Right atrium auricular region (tissue), 2 donors: ENCODE results near the gene STAT1. TPM values are rescaled to one million over a fixed set of nuclear protein-coding genes. Genes with fewer than 3 reads are reported as not detected.

Experiments used
- DNase-seq: peaks from one replicate; pipeline ENCODE4 v3.0.0-alpha.2; 2019; ENCODE audit warnings: low spot score
- H3K27ac ChIP-seq, 2 donors: fragments of 200-600 bp; sonication (generic); 1 replicate in 1 of 2; 2 replicates in 1 of 2; pipeline ENCODE4 v1.5.1; 2016 to 2019
- H3K27me3 ChIP-seq, 2 donors: fragments of 200-600 bp; sonication (generic); one replicate each; pipeline versions ENCODE4 v1.5.1 to v1.6.0; 2017 to 2019
- H3K36me3 ChIP-seq: fragments of 200-600 bp; sonication (generic); one replicate; pipeline ENCODE4 v1.5.1; 2016
- H3K4me1 ChIP-seq, 2 donors: fragments of 200-600 bp; sonication (generic); one replicate each; pipeline versions ENCODE4 v1.5.1 to v1.6.0; 2017 to 2019
- H3K4me3 ChIP-seq, 2 donors: fragments of 200-600 bp; sonication (generic); 1 replicate in 1 of 2; 2 replicates in 1 of 2; pipeline ENCODE4 v1.5.1; 2017 to 2019; ENCODE audit warnings: mild to moderate bottlenecking in 1 of 2, moderate library complexity in 1 of 2
- H3K9me3 ChIP-seq, 2 donors: fragments of 200-600 bp; sonication (generic); one replicate each; pipeline ENCODE4 v1.5.1; 2019
- CTCF ChIP-seq, 2 donors: fragments of 200-600 bp; sonication (generic); IDR thresholded peaks; one replicate each; pipeline ENCODE4 v1.5.1; 2019; ENCODE audit warnings: antibody characterized with exemption in 2 of 2
- total RNA-seq, 2 donors: library from RNA; depleted of rRNA; stranded (reverse); fragments of >200 nt; gene quantifications; one replicate each; pipeline ENCODE4 v1.1.0, GENCODE V29; 2016

The STAT1 gene
- total RNA-seq, 2 donors from 2014 or later: 34.8 to 36.6 TPM

DNA sequence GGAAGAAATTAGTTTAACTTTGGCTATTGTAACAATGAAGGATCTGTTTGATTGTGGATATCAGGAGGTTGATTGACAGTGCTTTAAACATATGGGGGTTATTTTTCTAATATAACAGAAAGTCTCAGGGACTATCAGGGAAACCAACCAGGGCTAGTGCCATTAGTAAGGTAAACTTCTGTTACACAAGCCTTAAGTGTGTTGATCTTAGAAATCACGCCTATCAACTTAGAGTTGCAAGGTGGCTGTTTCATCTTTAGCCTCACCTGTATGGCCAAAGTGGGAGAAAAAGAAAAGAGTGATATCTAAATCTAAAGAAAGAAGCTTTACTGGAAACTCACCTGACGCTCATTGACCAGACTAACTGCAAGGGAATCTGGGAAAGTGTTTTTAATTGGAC, 71.3 kb downstream of the STAT1 start:
- Histone ChIP-seq H3K4me3 (no peak overlapping the region), H3K9me3 (no peaks in the 10 kb centered on the region), H3K27ac (no peak overlapping the region), H3K36me3 (no peaks in the 10 kb centered on the region), H3K4me1 (peaks cover 0 to 30% of the 10 kb centered on the region in 2 donors), H3K27me3 (no peaks in the 10 kb centered on the region)
- TF ChIP-seq CTCF (IDR thresholded peaks at IDR 0.05): no peak
- no peak for DNase-seq

DNA sequence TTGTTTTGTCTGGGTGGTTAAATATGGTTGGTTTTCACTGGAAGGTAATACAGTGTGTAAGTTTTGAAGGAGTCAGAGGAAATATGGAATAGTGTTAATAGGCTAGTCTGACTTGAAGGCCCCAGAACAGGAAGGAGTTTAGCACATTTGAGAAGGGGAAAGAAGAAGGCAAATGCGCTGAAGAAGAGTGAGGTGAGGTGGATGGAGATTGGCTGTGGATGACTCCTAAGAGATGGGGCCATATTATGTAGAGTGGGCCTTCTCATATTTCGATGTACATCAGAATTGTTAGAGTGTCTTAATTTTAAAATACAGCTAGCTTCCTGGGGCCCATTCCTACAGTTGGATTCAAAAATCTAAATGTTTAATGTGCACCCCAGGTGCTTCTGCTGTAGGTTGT, 72.4 kb downstream of the STAT1 start:
- Histone ChIP-seq H3K9me3 (no peaks in the 10 kb centered on the region), H3K27me3 (no peaks in the 10 kb centered on the region), H3K36me3 (no peaks in the 10 kb centered on the region), H3K4me1 (peaks cover 0 to 21% of the 10 kb centered on the region in 2 donors), H3K27ac (no peak overlapping the region), H3K4me3 (no peak overlapping the region)
- DNase-seq: no peak
- no peak for TF ChIP-seq CTCF (IDR thresholded peaks at IDR 0.05)

DNA sequence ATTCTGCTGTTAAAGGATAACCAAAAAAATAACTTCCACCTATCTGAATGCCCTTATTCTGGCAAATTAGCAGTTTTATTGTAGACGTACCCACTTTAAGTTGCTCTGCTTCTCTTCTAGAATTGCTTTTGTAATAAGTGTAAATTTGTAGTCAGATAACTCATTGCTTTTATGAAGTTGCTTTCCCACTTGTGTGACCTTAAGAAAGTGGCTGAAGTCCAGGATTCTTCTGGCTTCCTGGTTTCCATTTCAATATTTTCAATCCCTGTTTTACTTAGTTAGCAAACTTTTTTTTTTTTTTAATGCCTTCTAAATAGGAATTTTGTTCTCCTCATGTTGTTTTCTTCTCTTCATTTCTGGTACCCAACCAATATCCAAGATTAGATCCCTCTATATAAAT, 73.5 kb downstream of the STAT1 start:
- Histone ChIP-seq H3K4me1 (peaks cover 0 to 21% of the 10 kb centered on the region in 2 donors), H3K27me3 (no peaks in the 10 kb centered on the region), H3K9me3 (no peaks in the 10 kb centered on the region), H3K36me3 (no peaks in the 10 kb centered on the region), H3K27ac (no peak overlapping the region), H3K4me3 (no peak overlapping the region)
- TF ChIP-seq CTCF (IDR thresholded peaks at IDR 0.05): no peak
- DNase-seq: no peak

GRCh38 chr2:190938771-190939335, 75.1 kb downstream of the STAT1 start:
- Histone ChIP-seq H3K4me1 (peaks cover 0 to 21% of the 10 kb centered on the region in 2 donors), H3K4me3 (no peak overlapping the region), H3K9me3 (no peaks in the 10 kb centered on the region), H3K27me3 (no peaks in the 10 kb centered on the region), H3K27ac (no peak overlapping the region), H3K36me3 (no peaks in the 10 kb centered on the region)
- no peak for DNase-seq
- no peak for TF ChIP-seq CTCF (IDR thresholded peaks at IDR 0.05)

- no peak overlapping the region for H3K27ac ChIP-seq
- H3K27me3 ChIP-seq: no peaks in the 10 kb centered on the region
- H3K36me3 ChIP-seq: peaks cover 26% of the 10 kb centered on the region
- peaks cover 0 to 11% of the 10 kb centered on the region in 2 donors for H3K4me1 ChIP-seq
- no peaks in the 10 kb centered on the region for H3K9me3 ChIP-seq
- DNase-seq: no peak
- no peak for TF ChIP-seq CTCF (IDR thresholded peaks at IDR 0.05)
- no peak overlapping the region for H3K4me3 ChIP-seq
Measured at GRCh38 chr2:190935054-190935453, 78.9 kb downstream of the STAT1 start.

DNA sequence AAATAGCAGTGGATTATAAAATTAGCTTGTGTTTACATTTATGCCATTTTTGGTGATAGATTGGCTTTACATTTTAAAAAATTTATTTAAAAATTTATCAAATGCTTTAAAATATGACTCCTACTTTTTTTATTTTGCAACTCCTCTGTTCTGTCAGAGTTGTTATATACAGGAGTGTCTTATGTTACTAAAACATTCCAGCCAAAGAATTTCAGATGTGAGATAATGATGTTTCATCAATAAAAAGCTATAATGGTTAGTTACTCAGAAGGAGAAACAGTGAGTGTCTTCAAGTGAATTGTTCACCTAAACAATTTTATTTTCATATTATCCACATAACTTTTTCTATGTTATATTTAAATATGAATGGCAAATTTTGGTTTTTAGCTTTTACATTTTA, 80.6 kb downstream of the STAT1 start:
- peaks cover 0 to 1% of the 10 kb centered on the region in 2 donors for H3K4me1 ChIP-seq
- no peaks in the 10 kb centered on the region for H3K27me3 ChIP-seq
- no peak overlapping the region for H3K4me3 ChIP-seq
- no peaks in the 10 kb centered on the region for H3K9me3 ChIP-seq
- DNase-seq: no peak
- peaks cover 34% of the 10 kb centered on the region for H3K36me3 ChIP-seq
- TF ChIP-seq CTCF (IDR thresholded peaks at IDR 0.05): no peak
- H3K27ac ChIP-seq: no peak overlapping the region
